OCI-LY7 (cell line): ENCODE results near the gene HSPA12A. TPM values are rescaled to one million over a fixed set of nuclear protein-coding genes. Genes with fewer than 3 reads are reported as not detected.

Experiments used
- BruUV-seq: library from RNA; stranded (reverse); fragments of 400-500 nt; replicated peaks from 2 replicates; lab custom pipeline; 2021; lab: Mats Ljungman, UMichigan
- CTCF ChIA-PET: fragments of 300-600 bp; sonication (Branson Sonifier 250); formaldehyde crosslinking; loops from one replicate; lab custom pipeline; 2022; ENCODE audit warnings: antibody characterized with exemption; ENCODE audit not compliant: unreplicated experiment; lab: Charles Lee
- POLR2A ChIA-PET: fragments of 300-600 bp; sonication (Branson Sonifier 250); formaldehyde crosslinking; loops from one replicate; lab custom pipeline; 2022; ENCODE audit warnings: antibody characterized with exemption; lab: Charles Lee
- DNase-seq: peaks from one replicate; pipeline ENCODE4 v3.0.0-alpha.2; 2015; ENCODE audit warnings: low spot score
- H2AFZ ChIP-seq: fragments of 200-600 bp; sonication (generic), shearing (Covaris generic); 2 replicates; pipeline ENCODE4 v1.6.1; 2014; ENCODE audit warnings: mild to moderate bottlenecking, antibody characterized with exemption, low read length, moderate library complexity
- H3K27ac ChIP-seq: fragments of 200-600 bp; sonication (generic); 2 replicates; pipeline ENCODE4 v1.5.1; 2014; ENCODE audit warnings: mixed run types, low read depth, mild to moderate bottlenecking, moderate library complexity, low read length, inconsistent platforms; ENCODE audit not compliant: poor library complexity, severe bottlenecking
- H3K36me3 ChIP-seq: fragments of 200-600 bp; sonication (generic); 2 replicates; pipeline ENCODE4 v1.6.1; 2014; ENCODE audit warnings: mild to moderate bottlenecking, antibody characterized with exemption, low read length, moderate library complexity, mixed read lengths; ENCODE audit not compliant: insufficient read depth
- H3K4me1 ChIP-seq: fragments of 200-600 bp; sonication (generic); 2 replicates; pipeline ENCODE4 v1.5.1; 2014; ENCODE audit warnings: mild to moderate bottlenecking, low read length; ENCODE audit not compliant: insufficient read depth, poor library complexity, severe bottlenecking
- H3K4me2 ChIP-seq: fragments of 200-600 bp; sonication (generic); 2 replicates; pipeline ENCODE4 v1.6.1; 2014; ENCODE audit warnings: mild to moderate bottlenecking, low read length
- H3K4me3 ChIP-seq: fragments of 200-600 bp; sonication (generic); 2 replicates; pipeline ENCODE4 v1.5.1; 2014; ENCODE audit warnings: mild to moderate bottlenecking, low read depth, low read length; ENCODE audit not compliant: poor library complexity, severe bottlenecking
- H3K79me2 ChIP-seq: fragments of 200-600 bp; sonication (generic); 2 replicates; pipeline ENCODE4 v1.6.1; 2016; ENCODE audit warnings: low read depth, mild to moderate bottlenecking, low read length, moderate library complexity, mixed read lengths; ENCODE audit not compliant: insufficient read depth
- H3K9me2 ChIP-seq: fragments of 200-600 bp; sonication (generic); 2 replicates; pipeline ENCODE4 v1.6.1; 2016; ENCODE audit warnings: mild to moderate bottlenecking, low read length, mixed read lengths; ENCODE audit not compliant: insufficient read depth
- H3K9me3 ChIP-seq: fragments of 200-600 bp; sonication (generic); 2 replicates; pipeline ENCODE4 v1.6.1; 2014; ENCODE audit warnings: mild to moderate bottlenecking, mixed run types, low read length, mixed read lengths
- H4K20me1 ChIP-seq: fragments of 200-600 bp; sonication (generic); 2 replicates; pipeline ENCODE4 v1.6.1; 2014; ENCODE audit warnings: mild to moderate bottlenecking, antibody characterized with exemption, low read length, moderate library complexity, mixed read lengths; ENCODE audit not compliant: insufficient read depth
- CTCF ChIP-seq: fragments of 200-600 bp; sonication (generic); conservative IDR thresholded peaks from 2 replicates; pipeline ENCODE4 v1.5.1; 2014; ENCODE audit warnings: mild to moderate bottlenecking, antibody characterized with exemption, low read length, moderate library complexity, mixed read lengths
- EZH2phosphoT487 ChIP-seq: fragments of 200-600 bp; sonication (generic); IDR thresholded peaks from 2 replicates; pipeline ENCODE4 v1.6.1; 2018; ENCODE audit warnings: low read depth, borderline replicate concordance, mild to moderate bottlenecking, mixed run types, antibody characterized with exemption, low read length, moderate library complexity, mixed read lengths
- intact Hi-C: fragments of 100-400 bp; cut with micrococcal nuclease; formaldehyde crosslinking; loops from one replicate; pipeline ENCODE4 v1.10.0; 2022; ENCODE audit not compliant: unreplicated experiment
- total RNA-seq, 2 experiments: library from RNA; depleted of rRNA in 1 of 2; stranded (reverse); fragments of >200 nt in 1 of 2; shearing (Covaris generic) in 1 of 2; gene quantifications; 2 replicates each; pipeline ENCODE4 v1.2.3, GENCODE V29; 2014 to 2022

HSPA12A gene
- total RNA-seq, 2 experiments from 2014 or later, result 3.7 TPM; not detected in 1

GRCh38 chr10:116634126-116634975 is 108.0 kb downstream of the HSPA12A start:
- no peak overlapping the region for H3K27ac ChIP-seq
- POLR2A ChIA-PET, result interaction anchor here (0.6 kb wide), 1 partner anchor 482 kb away, joined by 3 read pairs; no protein-coding TSS in a partner anchor
- H3K79me2 ChIP-seq, result no peaks in the 10 kb centered on the region
- H3K36me3 ChIP-seq, result no peaks in the 10 kb centered on the region
- H2AFZ ChIP-seq, result no peak overlapping the region
- no peak overlapping the region for H3K4me2 ChIP-seq
- TF ChIP-seq CTCF (no peak), EZH2phosphoT487 (no peak)
- no peaks in the 10 kb centered on the region for H4K20me1 ChIP-seq
- H3K9me2 ChIP-seq, result no peaks in the 10 kb centered on the region
- DNase-seq, result no peak
- CTCF ChIA-PET, result no interaction called here
- no TSS peak for BruUV-seq
- H3K4me1 ChIP-seq, result no peaks in the 10 kb centered on the region
- no peak overlapping the region for H3K4me3 ChIP-seq
- no peaks in the 10 kb centered on the region for H3K9me3 ChIP-seq
- intact Hi-C loops, result no loop called here

- CTCF ChIA-PET, result no interaction called here
- no peak for DNase-seq
- H3K27ac ChIP-seq, result no peak overlapping the region
- TF ChIP-seq CTCF, result no peak
- no peak for TF ChIP-seq EZH2phosphoT487
- intact Hi-C loops, result no loop called here
- no peaks in the 10 kb centered on the region for H4K20me1 ChIP-seq
- POLR2A ChIA-PET, result no interaction called here
- H3K36me3 ChIP-seq, result no peaks in the 10 kb centered on the region
- H3K9me3 ChIP-seq, result no peaks in the 10 kb centered on the region
- H3K4me1 ChIP-seq, result no peaks in the 10 kb centered on the region
- no peaks in the 10 kb centered on the region for H3K9me2 ChIP-seq
- H2AFZ ChIP-seq, result no peak overlapping the region
- H3K79me2 ChIP-seq, result no peaks in the 10 kb centered on the region
- BruUV-seq, result no TSS peak
- no peak overlapping the region for H3K4me3 ChIP-seq
- no peak overlapping the region for H3K4me2 ChIP-seq
Measured at GRCh38 chr10:116633216-116633600, 109.2 kb downstream of the HSPA12A start.

- Histone ChIP-seq H2AFZ (no peak overlapping the region), H3K4me1 (no peaks in the 10 kb centered on the region), H3K4me3 (no peak overlapping the region), H3K79me2 (no peaks in the 10 kb centered on the region), H3K27ac (no peak overlapping the region), H3K9me2 (no peaks in the 10 kb centered on the region), H3K36me3 (no peaks in the 10 kb centered on the region), H3K4me2 (no peak overlapping the region), H4K20me1 (no peaks in the 10 kb centered on the region), H3K9me3 (no peaks in the 10 kb centered on the region)
- TF ChIP-seq CTCF (no peak), EZH2phosphoT487 (no peak)
- ChIA-PET CTCF (no interaction called here), POLR2A (no interaction called here)
- intact Hi-C loops, result no loop called here
- DNase-seq, result no peak
- BruUV-seq, result no TSS peak
Measured at GRCh38 chr10:116632596-116633215, 109.7 kb downstream of the HSPA12A start.
